Activated naive CD4-positive, alpha-beta T cell treated with anti-CD3 and anti-CD28 coated beads for 36 hours (primary cell): ENCODE data around the gene DNAH8. TPM values are rescaled to one million over a fixed set of nuclear protein-coding genes. Genes with fewer than 3 reads are reported as not detected.
A peak's percentile ranks its signal among the peaks of the same experiment; 100 is the strongest.

Experiments
- CTCF ChIA-PET: fragments of 350-600 bp; sonication (Branson Sonifier 250); formaldehyde crosslinking; loops from one replicate; lab custom pipeline; 2021; ENCODE audit warnings: antibody characterized with exemption; lab: Charles Lee
- DNase-seq: peaks from one replicate; pipeline ENCODE4 v3.0.0-alpha.2; 2020
- H3K27ac Mint-ChIP-seq: one replicate; pipeline ENCODE4 v1.8.0; 2021; ENCODE audit warnings: mild to moderate bottlenecking, mixed read lengths
- H3K27me3 Mint-ChIP-seq: one replicate; pipeline ENCODE4 v1.8.0; 2021; ENCODE audit warnings: low read depth, mixed read lengths
- H3K36me3 Mint-ChIP-seq: one replicate; pipeline ENCODE4 v1.8.0; 2021; ENCODE audit warnings: low read depth, mixed read lengths
- H3K4me1 Mint-ChIP-seq: one replicate; pipeline ENCODE4 v1.8.0; 2021; ENCODE audit warnings: low read depth, mixed read lengths
- H3K4me3 Mint-ChIP-seq: one replicate; pipeline ENCODE4 v1.8.0; 2021; ENCODE audit warnings: mild to moderate bottlenecking, moderate library complexity, mixed read lengths
- H3K9me3 Mint-ChIP-seq: one replicate; pipeline ENCODE4 v1.8.0; 2021; ENCODE audit warnings: mixed read lengths
- intact Hi-C: fragments of 100-400 bp; cut with micrococcal nuclease; formaldehyde crosslinking; loops from one replicate; pipeline ENCODE4 v1.15.1; 2023
- total RNA-seq, 2 experiments: library from RNA; stranded (reverse); gene quantifications; one replicate each; pipeline ENCODE4 v1.2.3, GENCODE V29; 2021

The DNAH8 gene
- total RNA-seq, result under 1 TPM; 0.07 to 0.15 TPM

- intact Hi-C loops, result loop anchor here (2.0 kb wide), 1 partner anchor 42 kb away; no protein-coding TSS in a partner anchor
- CTCF ChIA-PET, result interaction anchor here (2.3 kb wide), 1 partner anchor 9 kb away, joined by 8 read pairs; no protein-coding TSS in a partner anchor
- H3K4me1 Mint-ChIP-seq, result peaks cover 17% of the 10 kb centered on the region
These were observed at the start of gene DNAH8 for GRCh38 chr6:38715016-38715689. Gene DNAH8 (plus strand): TSS chr6:38715311. CDS start chr6:38722810, 7,499 bp downstream.

DNA sequence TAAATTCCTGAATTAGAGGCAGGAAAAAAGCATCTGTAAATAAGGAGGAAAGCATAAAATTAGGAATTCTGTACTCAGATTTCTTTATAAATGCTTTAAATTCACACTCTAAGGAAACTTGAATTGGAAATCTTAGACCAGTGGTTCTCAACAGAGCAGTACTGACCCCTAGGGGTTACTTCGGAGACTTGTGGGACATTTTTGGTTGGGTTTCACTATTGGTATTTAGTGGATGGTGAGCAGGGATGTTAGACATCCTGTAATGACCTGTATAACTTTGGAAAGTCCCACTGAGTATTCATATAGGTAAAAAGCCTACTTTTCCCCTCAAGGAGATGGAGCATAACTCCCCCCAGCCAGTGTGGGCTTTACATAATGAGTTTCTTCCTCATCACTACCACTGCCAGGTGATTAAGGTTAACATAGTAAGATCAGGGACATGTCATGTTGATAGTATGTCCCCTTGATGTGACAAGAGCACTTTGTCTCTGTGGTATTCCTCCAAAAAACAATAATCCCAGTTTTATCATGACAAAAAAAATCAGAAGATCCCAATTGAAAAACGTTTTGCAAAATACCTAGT, 43.1 kb upstream of the DNAH8 start:
- H3K9me3 Mint-ChIP-seq, result peaks cover 9% of the 10 kb centered on the region
- H3K4me1 Mint-ChIP-seq, result peaks cover 45% of the 10 kb centered on the region
- peaks cover 31% of the 10 kb centered on the region for H3K36me3 Mint-ChIP-seq
- H3K27ac Mint-ChIP-seq, result peak overlapping the region; percentile 66
- H3K4me3 Mint-ChIP-seq, result no peak overlapping the region
- peak; percentile 56 for DNase-seq
- intact Hi-C loops, result loop anchor here (1.0 to 10.0 kb wide), 14 partner anchors 31 to 1157 kb away; partner anchors contain the start of genes BTBD9, DNAH8, GLO1 and ZFAND3
- H3K27me3 Mint-ChIP-seq, result no peaks in the 10 kb centered on the region
- CTCF ChIA-PET, result interaction anchor here (0.6 kb wide), 1 partner anchor 14 kb away, joined by 3 read pairs; no protein-coding TSS in a partner anchor

More at GRCh38 chr6:38715016-38715689, at the start of gene DNAH8:
- Mint-ChIP-seq H3K4me3 (peak within 1 kb of the TSS; percentile 26), H3K27me3 (peaks cover 25% of the 10 kb centered on the region), H3K9me3 (no peaks in the 10 kb centered on the region), H3K36me3 (no peaks in the 10 kb centered on the region), H3K27ac (peak within 1 kb of the TSS; percentile 25)
- no peak for DNase-seq

DNA sequence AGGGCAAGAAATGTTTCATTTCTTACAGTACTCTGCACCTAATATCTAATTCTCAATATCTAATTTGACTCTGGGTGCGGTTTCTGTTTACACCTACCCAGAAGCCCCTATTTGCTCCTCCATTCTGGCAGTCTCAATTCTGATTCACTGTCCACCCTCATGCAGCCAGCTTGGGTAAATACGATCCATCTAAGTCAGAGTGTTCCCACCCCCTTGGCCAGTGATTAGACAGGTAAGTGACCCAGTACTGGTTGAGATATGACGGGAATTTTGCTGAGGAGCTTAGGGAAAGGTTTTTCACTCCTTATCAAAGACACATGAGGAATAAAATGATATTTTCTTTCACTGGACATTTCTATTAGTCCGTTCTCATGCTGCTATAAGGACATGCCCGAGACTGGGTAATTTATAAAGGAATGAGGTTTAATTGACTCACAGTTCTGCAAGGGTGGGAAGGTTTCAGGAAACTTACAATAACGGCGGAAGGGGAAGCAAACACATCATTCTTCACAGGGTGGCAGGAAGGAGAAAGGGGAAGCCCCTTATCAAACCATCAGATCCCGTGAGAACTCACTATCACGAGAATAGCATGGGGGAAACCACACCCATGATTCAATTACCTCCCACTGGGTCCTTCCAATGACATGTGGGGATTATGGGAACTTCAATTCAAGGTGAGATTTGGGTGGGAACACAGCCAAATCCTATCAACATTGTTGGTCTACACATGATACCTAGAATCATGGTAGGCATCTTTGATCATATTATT, 41.5 kb upstream of the DNAH8 start:
- H3K4me3 Mint-ChIP-seq, result no peak overlapping the region
- DNase-seq, result peak; percentile 70
- H3K36me3 Mint-ChIP-seq, result peaks cover 41% of the 10 kb centered on the region
- peaks cover 56% of the 10 kb centered on the region for H3K4me1 Mint-ChIP-seq
- no peaks in the 10 kb centered on the region for H3K27me3 Mint-ChIP-seq
- intact Hi-C loops, result loop anchor here (2.0 to 10.0 kb wide), 9 partner anchors 41 to 1159 kb away; partner anchors contain the start of genes DNAH8 and ZFAND3
- peak overlapping the region; percentile 90 for H3K27ac Mint-ChIP-seq
- H3K9me3 Mint-ChIP-seq, result peaks cover 9% of the 10 kb centered on the region
- CTCF ChIA-PET, result no interaction called here

- CTCF ChIA-PET, result no interaction called here
- Mint-ChIP-seq H3K27ac (peak overlapping the region; percentile 65), H3K4me3 (no peak overlapping the region), H3K27me3 (no peaks in the 10 kb centered on the region), H3K4me1 (peaks cover 56% of the 10 kb centered on the region), H3K9me3 (peaks cover 9% of the 10 kb centered on the region), H3K36me3 (peaks cover 49% of the 10 kb centered on the region)
- intact Hi-C loops, result loop anchor here (10.0 kb wide), 2 partner anchors 822 to 1162 kb away; no protein-coding TSS in a partner anchor
- DNase-seq, result no peak
These were observed 38.7 kb upstream of the DNAH8 start for GRCh38 chr6:38676236-38676973.

DNA sequence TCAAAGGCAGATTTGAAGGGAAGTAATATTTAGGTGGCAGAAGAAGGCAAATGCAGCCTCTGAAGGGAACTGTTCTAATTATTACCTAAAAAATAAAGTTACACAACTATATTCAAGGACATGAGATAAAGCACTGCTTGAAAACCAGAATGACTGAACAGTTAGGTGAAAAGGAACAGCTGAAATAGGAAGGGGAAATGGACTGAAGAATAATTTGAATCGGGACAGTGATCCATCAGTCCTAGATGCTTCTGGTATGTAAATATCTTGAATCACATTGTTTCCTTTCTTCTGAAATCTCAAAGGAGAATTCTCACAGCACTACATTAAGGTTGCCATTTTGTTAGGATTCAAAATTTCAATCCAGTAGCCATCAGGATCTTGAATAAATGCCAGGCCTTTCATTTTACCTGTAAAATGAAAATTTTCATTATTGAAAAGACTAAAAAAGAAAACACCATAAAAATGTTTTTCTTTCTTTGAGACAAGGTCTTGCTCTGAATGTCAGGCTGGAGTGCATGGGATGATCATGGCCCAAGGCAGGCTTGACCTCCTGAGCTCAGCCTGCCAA, 38.1 kb upstream of the DNAH8 start:
- H3K27ac Mint-ChIP-seq, result peak overlapping the region; percentile 65
- peaks cover 54% of the 10 kb centered on the region for H3K4me1 Mint-ChIP-seq
- H3K36me3 Mint-ChIP-seq, result peaks cover 55% of the 10 kb centered on the region
- CTCF ChIA-PET, result interaction anchor here (1.0 kb wide), 1 partner anchor 831 kb away, joined by 3 read pairs; no protein-coding TSS in a partner anchor
- intact Hi-C loops, result loop anchor here (10.0 kb wide), 2 partner anchors 822 to 1162 kb away; no protein-coding TSS in a partner anchor
- peaks cover 9% of the 10 kb centered on the region for H3K9me3 Mint-ChIP-seq
- no peak for DNase-seq
- no peak overlapping the region for H3K4me3 Mint-ChIP-seq
- no peaks in the 10 kb centered on the region for H3K27me3 Mint-ChIP-seq

- Mint-ChIP-seq H3K27me3 (no peaks in the 10 kb centered on the region), H3K27ac (no peak overlapping the region), H3K4me1 (peaks cover 46% of the 10 kb centered on the region), H3K9me3 (peaks cover 9% of the 10 kb centered on the region), H3K36me3 (peaks cover 60% of the 10 kb centered on the region), H3K4me3 (no peak overlapping the region)
- no peak for DNase-seq
- intact Hi-C loops, result loop anchor here (10.0 kb wide), 2 partner anchors 823 to 1163 kb away; no protein-coding TSS in a partner anchor
- CTCF ChIA-PET, result no interaction called here
These were observed 36.8 kb upstream of the DNAH8 start for GRCh38 chr6:38678178-38678760.

GRCh38 chr6:38679668-38680067, 35.4 kb upstream of the DNAH8 start:
- CTCF ChIA-PET, result interaction anchor here (0.7 kb wide), 1 partner anchor 95 kb away, joined by 4 read pairs; no protein-coding TSS in a partner anchor

DNA sequence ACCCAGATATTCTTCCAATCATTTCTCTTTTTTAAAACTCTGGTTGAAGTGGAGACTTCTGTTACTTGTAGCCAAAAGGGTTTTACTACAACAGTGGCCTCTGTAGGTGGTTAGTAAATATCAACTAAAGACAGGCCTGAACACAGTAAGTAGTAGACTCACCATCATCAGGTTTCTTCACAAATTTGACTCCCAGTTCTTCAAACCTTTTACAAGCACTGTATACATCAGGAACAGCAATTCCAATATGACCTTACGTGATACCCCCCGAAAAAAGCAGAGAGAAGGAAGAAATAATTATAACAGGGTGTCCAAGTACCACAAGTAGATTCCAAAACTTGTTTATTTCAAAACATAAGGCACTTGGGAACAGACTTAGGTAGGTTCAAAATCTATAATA, 33.3 kb upstream of the DNAH8 start:
- Mint-ChIP-seq H3K9me3 (no peaks in the 10 kb centered on the region), H3K27ac (no peak overlapping the region), H3K27me3 (no peaks in the 10 kb centered on the region), H3K4me1 (peaks cover 12% of the 10 kb centered on the region), H3K36me3 (peaks cover 35% of the 10 kb centered on the region), H3K4me3 (no peak overlapping the region)
- DNase-seq, result no peak
- intact Hi-C loops, result no loop called here
- CTCF ChIA-PET, result no interaction called here

More at GRCh38 chr6:38679668-38680067, 35.4 kb upstream of the DNAH8 start:
- peaks cover 32% of the 10 kb centered on the region for H3K4me1 Mint-ChIP-seq
- no peaks in the 10 kb centered on the region for H3K27me3 Mint-ChIP-seq
- no peak overlapping the region for H3K4me3 Mint-ChIP-seq
- no peak for DNase-seq
- intact Hi-C loops, result loop anchor here (10.0 kb wide), 2 partner anchors 825 to 1165 kb away; no protein-coding TSS in a partner anchor
- H3K36me3 Mint-ChIP-seq, result peaks cover 54% of the 10 kb centered on the region
- H3K27ac Mint-ChIP-seq, result no peak overlapping the region
- peaks cover 5% of the 10 kb centered on the region for H3K9me3 Mint-ChIP-seq

DNA sequence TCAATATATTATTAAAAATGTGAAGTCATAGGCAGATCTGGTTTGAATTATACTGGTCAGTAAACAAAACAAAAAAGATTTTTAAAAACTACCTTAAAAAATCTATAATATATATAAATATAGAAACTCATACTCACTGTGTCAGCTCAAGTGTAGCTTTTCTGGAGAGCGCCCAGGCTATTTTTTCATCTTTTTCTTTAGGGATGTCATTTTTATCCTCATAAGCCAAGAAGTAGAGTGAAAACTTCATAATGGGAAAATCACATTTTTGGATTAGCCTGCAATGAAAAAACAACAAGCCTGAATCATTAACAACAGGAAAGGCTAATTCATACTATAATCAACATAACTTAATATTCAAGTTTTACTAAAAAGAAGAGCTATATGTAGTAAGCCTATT, 30.9 kb upstream of the DNAH8 start:
- intact Hi-C loops, result no loop called here
- Mint-ChIP-seq H3K36me3 (peaks cover 24% of the 10 kb centered on the region), H3K27ac (no peak overlapping the region), H3K4me3 (no peak overlapping the region), H3K9me3 (no peaks in the 10 kb centered on the region), H3K27me3 (no peaks in the 10 kb centered on the region), H3K4me1 (peaks cover 11% of the 10 kb centered on the region)
- DNase-seq, result no peak
- CTCF ChIA-PET, result no interaction called here

- CTCF ChIA-PET, result no interaction called here
- Mint-ChIP-seq H3K36me3 (peaks cover 21% of the 10 kb centered on the region), H3K9me3 (no peaks in the 10 kb centered on the region), H3K4me1 (peaks cover 15% of the 10 kb centered on the region), H3K27me3 (no peaks in the 10 kb centered on the region), H3K27ac (no peak overlapping the region), H3K4me3 (no peak overlapping the region)
- DNase-seq, result no peak
- intact Hi-C loops, result no loop called here
These were observed 30.2 kb upstream of the DNAH8 start for GRCh38 chr6:38684904-38685303.
